HG03066 (cell line): ENCODE results near the gene GRIK4.
"Not testable (repeated sequence)": the region's sequence is repeated elsewhere in the genome, so short reads cannot be mapped to it uniquely, and the experiment has no call there.

ENCODE experiments used
- ATAC-seq: cut with Tn5 transposase; IDR thresholded peaks from one replicate; pipeline ENCODE4 v1.9.1; 2021; ENCODE audit warnings: low read depth; ENCODE audit not compliant: unreplicated experiment

The GRIK4 gene

DNA sequence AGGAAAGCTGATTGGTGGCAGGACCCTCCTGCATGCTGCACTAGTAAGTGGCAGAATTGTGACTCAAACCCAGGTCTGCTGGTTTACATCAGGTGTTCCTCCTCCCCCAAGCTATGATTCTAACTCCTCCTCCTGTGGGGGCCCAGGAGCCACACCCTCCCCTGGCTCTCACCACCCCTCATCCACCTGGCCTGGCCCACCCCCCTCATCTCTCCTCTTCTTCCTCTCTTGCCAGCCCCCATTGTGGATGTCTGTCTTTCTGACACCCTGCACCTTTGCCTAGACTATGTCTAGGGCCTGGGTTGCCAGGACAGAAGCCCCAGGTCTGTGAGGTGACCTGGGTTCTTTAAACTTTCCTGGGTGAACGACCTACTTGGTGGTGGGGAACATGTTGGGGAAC lies 59.9 kb downstream of the GRIK4 start:
- ATAC-seq, result no peak

DNA sequence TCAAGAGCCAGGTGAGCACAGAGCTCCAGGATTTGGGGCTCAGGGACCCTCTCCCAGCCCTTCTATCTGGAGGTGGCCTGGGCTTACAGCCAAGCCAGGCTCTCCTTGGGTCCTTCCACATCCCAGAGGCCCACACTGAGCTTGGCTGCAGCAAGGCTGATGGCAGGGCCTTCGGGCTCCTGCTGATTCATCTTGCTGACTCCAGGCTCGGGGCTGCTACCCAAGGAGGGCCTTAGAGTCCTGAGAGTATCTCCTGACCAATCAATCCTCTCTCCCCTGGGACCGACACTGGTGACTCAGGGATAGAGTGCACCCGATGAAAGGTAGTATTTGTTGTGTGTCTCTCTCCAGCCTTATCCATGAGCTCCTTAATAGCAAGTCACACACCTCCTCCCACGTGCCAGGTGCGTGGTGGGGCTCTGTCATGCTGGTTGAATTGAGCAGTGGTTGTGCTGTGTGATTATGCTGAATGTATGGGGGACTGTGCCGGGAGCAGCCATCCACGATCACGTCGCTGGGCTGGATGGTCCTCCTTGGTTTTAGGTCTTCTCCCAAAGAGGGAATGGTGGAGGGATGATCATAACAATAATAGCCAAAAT lies 62.3 kb downstream of the GRIK4 start:
- no peak for ATAC-seq

DNA sequence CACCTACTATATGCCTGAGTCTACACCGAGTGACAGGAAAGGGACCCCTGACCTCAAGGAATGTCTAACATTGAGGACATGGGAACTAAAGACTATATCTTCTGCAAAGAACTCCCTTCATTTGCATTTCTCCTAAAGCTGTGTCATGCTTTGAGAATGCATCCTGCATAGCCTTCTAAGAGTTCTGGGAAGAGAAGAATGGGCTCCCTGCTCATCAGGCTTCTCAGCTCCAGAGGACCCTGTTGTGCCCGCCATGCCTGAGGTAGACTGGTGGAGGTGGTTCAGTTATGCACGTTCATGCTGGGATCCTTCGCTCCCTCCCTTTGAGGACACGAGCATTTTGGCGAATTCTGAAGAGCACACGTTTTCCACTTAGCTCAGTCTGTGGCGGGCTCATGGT lies 63.3 kb downstream of the GRIK4 start:
- ATAC-seq, result no peak

DNA sequence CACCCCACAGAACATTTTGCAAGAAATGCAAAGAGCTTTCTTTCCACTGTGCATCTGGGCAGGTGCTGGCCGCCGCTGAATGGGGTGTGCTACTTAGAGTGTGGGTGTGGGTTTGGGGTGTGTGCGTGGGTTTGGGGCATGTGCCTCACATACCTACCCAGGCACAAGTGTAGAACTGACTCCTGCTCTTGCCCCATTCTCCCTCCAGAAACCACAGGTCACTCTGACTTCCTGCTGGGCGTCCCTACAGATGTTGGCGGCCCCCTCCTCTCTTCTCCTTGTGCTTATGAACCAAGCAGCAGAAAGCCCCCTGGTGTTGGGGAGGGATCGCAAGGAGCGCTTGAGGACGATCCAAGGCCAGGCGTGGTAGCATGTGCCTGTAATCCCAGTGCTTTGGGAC lies 63.9 kb downstream of the GRIK4 start:
- ATAC-seq, result no peak

DNA sequence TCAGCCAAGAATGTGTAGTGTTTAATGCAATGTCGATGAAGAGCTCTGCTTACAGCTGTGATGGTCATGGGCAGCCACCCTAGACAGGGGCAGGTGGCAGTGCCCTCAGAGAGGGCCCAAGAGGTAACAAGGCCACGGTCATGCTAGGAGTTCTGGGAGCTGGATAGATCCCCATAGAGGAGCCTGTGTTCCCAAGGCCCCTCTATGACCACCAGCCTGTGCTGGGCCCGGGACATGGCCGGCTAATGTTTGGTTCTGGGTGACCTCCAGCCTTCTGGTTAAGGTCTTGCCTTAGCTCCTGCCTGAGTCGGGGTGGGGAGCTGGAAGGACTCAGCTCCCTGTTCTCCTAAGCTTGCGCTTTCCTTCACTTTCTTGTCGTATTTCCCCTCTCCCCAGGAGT lies 65.1 kb downstream of the GRIK4 start:
- no peak for ATAC-seq

DNA sequence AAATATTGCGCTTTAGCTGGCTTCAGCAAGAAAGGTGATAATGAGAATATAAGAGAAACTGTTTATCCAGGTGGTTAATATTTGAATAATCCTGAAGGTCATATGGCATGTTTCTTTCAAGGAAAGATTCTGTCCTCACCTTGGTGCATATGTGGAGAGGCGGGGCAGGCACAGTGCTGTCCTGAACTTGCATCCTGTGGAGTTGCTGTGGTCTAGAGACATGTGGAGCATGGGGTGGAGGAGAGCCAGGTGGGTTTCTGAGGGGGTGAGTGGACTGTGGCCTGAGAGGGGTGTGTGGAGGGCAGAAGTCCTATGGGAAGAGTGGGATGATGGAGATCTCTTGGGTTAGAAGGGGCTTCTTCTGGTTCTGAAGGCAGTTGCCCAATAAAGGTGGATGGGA lies 65.5 kb downstream of the GRIK4 start:
- no peak for ATAC-seq

DNA sequence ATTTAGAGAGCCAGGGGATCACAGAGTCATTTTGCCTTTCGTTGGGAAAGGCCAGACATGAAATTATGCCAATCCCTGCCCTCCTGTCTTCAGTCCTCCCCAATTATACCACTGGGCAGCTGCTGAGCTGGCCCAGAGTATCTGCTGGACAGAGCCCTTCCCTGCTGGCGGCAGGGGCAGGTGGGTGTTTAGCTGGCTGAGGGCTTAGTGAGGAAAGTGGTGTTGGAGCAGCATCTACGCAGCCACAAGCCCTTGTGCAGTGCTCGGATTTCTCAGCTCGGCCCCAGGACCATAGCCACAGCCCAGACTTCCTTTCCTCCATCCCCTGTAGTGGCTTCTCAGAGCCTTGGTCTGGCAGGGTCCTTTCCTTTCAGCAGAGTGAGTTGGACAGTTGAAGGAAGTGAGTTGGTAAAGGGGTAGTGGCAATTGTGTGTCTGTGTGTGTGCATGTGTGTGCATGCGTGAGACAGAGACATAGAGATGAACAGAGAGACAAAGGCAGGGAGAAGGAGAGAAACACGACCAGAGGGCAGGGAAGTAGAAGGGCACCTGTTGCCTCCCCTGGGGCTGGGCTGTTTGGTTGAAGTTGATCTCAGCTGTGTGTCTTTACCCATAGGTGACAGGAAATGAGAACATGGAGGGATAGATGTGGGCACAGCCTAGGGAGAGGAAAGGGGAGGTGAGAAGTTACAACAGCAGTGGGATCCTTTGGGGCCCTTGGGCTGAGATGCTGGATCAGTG lies 66.2 kb downstream of the GRIK4 start:
- ATAC-seq, result no peak

DNA sequence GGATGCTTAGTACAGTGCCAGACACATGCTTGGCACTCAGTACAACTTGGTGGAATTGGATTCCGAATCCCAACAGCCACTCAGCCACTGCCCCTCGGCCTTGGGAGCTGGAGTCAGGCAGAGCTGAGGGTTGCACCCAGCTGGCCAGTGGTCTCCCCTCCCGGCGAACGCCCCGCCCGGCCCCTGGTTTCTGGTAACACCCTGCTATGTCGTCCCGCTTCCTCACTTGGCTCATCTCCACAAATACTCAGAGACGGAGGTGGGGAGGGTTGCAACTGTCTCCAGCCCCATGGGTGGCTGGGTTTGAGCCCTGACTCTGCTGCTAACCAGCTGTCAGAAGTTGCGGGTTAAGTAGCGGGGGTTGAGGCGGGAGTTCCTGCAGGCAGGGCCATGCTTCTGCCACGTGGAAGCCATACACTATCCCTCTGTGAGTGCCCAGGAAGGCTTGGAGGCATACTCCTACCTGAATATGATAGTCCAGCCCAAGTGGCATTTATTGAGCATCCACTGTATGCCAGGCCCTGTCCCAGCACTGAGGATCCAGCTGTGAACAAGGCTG lies 67.1 kb downstream of the GRIK4 start:
- no peak for ATAC-seq

DNA sequence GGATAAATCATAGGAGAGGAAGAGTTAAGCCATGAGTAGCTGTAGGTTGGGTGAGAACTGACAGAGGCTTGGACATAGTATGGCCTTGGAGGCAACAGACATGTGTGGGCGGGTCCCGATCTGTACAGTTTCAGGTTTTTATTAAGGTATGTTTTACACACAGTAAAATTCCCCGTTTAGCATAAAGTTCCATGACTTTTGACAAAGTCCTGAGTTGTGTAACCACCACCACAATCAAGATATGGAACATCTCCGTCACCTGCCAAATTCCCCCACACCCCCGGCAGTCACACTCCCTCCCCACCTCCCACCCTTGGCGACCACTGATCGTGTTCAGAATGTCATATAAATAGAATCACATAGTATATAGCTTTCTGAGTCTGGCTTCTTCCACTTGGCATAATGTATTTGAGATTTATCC lies 68.1 kb downstream of the GRIK4 start:
- ATAC-seq, result no peak

DNA sequence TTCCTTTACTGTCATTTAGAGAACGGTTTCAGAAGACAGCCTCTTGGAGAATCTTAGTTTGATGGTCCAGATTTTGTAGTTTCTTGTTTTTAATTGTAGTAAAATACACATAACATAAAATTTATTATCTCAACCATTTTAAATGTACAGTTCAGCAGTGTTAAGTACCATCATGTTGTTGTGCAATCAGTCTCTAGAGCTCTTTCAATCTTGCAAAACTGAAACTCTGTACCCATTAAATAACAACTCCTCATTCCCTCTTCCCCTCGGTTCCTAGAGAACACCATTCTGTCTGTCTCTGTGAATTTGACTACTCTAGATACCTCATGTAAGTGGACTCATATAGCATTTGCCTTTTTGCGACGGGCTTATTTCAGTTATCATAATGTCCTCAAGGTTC lies 69.8 kb downstream of the GRIK4 start:
- ATAC-seq, result no peak

DNA sequence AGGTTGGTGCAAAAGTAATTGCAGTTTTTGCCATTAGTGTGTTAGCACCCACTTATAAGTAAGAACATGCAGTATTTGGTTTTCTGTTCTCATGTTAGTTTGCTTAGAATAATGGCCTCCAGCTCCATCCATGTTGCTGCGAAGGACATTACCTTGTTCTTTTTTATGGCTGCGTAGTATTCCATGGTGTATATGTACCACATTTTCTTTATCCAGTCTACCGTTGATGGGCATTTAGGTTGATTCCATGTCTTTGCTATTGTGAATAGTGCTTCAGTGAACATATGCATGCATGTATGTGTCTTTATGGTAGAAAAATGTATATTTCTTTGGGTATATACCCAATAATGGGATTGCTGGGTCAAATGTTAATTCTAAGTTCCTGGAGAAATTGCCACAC lies 71.0 kb downstream of the GRIK4 start:
- not testable (repeated sequence) for ATAC-seq

DNA sequence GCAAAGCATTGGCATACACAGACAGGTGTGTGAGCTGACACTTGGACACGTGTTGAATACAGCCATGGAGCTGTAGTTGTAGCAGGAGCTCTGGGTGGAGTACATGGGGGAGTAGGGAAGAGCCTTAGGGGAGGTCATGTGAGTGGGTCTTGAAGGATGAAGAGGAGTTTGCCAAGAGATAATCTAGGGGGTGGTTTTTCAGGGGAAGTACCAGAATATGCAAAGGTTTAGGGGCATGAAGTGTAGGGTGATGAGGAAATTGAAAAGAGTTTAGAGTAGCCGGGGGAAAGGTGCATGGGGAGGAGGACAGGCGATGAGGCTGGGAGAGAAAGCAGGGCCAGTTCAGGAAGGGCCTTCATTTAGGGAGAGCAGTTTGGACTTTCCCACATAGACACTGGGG lies 74.5 kb downstream of the GRIK4 start:
- no peak for ATAC-seq

DNA sequence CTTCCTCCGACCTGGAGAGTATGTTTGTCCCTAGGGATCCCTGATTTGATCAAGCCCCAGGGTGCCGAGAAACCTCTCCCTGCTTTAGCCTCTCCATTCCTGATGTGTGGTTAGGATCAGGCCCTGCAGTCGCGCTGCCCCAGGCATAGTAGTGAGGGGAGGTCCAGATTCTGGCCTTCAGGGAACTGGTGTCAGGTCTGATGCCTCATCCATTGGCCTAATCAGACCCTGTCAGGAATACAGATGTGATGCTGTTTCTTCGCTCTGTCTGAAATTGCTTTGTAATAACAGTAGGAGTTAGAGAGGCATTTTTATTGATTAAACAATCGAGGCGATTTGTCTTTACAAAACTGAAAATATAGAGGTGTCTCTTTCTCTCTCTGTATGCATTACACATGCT lies 75.2 kb downstream of the GRIK4 start:
- ATAC-seq, result no peak

DNA sequence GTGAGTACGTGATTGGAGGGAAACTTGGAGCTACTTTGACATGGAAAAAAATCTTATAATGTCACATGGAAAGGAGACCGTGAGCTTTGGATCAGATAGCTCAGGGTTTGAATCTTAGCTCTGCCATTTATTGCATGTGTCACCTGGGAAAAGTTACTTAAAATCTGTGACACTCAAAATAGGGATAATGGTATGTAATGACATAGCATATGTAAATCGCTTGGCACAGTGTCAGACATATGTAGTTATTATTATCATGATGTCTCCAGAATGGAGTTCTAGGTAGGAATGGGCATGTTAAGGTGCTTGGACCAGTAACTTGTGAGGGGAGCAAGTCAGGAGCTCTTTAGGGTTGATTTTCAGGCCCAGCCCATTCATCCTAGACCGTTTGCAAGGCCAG lies 75.8 kb downstream of the GRIK4 start:
- ATAC-seq, result no peak

DNA sequence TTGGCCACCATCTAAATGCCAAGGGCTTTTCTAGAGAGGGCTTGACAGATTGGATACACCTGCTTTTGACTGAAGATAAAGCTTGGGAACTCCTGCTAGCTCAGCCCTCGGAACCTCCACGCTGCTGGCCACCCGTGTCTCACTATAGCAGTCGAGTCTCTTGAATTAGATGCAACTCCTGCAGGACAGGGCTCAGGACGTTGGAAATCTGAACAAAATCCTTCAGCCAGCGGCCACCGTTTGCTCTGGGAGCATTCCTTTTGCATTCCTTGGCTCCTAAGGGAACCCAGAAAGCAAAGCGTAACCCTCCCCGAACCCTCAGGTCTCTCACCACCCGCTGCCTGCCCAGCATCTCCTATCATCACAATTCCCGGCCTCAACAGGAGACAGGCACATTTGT lies 77.8 kb downstream of the GRIK4 start:
- no peak for ATAC-seq

DNA sequence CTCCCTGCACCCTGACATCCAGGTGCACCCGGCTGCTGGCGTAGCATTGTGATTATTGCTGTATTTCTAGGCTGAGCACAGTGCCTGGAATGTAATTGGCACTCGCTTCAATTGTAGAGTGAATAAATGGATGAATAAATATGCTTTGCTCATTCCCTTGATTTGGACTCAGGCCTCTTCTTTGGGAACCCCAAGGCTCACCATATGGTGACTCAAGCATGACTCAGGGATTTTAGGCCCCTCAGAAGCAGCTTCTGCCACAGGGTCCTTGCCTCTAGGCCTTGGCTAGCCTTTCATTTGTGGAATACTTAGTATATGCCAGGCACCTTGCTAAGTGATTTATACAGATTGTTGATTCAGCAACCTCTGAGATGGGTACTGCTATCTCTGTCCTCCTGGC lies 78.9 kb downstream of the GRIK4 start:
- ATAC-seq, result no peak

DNA sequence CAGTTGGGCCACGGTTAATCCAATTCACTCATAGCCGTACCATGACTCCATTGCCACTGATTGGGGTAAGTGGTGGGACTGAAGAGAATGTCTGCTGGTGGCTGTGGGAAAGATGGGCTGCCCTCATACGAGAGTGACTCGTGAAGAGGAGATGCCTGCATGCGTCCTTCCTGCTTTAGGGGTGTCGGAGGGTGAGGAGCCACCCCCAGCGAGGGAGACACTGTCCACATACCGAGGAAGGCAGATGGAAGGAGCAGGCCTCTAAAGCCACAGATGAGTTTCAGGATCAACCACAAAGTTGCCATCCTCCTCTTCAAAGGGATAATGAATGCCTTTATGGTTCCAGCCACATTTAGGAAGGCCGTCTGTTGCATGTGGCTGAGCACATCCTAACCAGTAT lies 83.2 kb downstream of the GRIK4 start:
- no peak for ATAC-seq

DNA sequence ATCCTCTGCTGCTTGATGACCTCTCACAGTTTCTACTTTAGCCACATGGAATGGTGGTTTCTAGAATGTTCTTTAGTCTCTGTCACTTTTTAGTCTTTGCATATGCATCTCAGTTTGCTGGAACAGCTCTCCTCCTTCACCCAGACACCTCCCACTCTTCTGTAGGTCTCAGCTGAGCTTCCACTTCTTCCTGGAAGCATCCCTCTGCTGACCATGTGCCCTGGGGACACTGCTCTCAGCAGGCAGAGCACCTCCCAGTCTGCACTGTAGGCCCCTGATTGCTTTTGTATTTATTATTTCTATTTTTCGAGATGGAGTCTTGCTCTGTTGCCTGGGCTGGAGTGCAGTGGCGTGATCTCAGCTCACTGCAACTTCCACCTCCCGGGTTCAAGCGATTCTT lies 84.0 kb downstream of the GRIK4 start:
- no peak for ATAC-seq

DNA sequence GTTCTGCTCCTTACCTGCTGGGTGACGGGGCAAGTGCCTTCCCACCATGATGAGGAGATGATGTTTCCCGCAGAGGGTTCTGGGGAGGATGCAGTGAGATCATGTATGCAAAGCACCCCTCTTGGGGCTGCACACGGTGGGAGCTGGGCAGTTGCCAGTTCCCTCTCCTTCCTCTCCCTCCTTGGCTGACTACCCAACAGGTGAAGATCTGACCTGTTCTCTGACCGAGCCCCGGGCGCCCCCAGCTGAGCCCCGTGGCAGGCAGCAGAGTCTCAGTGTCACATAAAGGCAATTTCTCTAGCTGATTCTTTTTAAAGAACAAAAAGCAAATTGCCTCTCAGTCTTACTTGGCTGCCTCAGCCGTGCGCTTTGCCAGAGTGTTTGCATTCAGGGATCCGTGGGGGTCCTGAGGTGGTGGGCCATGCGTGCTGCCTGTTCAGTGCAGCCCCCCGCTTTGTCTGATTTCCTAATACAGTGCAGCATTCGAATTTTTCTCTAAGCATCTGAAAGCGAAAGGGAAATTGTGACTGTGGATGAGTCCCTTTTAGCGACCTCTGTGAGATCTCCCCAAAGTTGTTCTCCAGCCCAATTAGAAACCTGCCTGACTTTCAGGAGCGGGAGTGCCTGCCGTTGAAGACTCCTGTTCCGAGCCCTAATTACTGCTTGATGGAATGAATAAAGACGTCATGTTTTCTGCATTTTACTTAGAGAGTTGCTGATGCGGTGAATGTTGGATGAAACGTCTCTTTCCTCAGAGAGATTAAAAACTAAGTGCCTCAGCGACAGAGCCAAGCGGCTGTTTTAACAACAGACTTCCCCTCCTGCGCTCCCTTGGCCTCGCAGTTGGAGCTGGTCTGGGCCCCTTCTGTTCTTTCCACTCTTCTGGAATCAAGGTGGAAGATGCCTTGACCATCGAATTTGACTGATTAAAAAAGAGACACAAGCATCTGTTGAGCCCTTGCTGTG lies 86.0 kb downstream of the GRIK4 start:
- ATAC-seq, result no peak

DNA sequence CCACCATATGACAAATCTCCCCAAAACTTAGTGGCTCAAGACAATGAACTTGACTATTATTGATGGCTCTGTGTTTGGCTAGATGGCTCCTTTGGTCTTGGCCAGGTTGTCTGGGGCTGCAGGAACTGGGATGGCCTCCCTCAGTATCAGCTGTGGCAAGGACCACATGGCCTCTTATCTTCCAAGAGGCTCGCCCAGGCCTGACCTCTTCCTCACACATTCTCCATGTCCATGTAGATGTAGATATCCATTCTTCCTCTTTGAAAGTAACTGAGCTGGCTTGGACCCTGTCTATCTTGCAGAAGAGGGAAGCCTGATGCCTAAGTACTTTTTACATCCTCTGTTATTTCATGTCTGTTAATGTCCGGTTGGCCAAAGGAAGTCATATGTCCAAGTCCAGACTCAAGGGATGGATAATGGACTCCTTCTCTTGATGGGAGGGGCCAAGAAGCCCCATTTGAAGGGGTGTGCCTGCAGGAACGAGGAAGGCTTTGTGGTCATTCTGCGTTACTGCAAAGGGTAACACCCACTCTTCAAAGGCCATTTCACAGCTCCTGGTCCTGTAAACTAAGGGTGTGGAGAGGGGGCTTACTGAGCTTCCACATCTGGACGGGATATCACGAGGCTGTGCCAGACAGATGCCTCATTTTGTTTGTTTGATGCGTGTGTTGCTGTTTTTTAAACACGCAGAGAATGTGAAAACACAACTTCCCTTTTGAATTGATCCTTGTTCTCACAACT lies 87.1 kb downstream of the GRIK4 start:
- no peak for ATAC-seq
